Measurements from ENCODE around the gene RHBDD2. TPM values are rescaled to one million over a fixed set of nuclear protein-coding genes. Genes with fewer than 3 reads are reported as not detected.
"Not testable (repeated sequence)": the region's sequence is repeated elsewhere in the genome, so short reads cannot be mapped to it uniquely, and the experiment has no call there.

The RHBDD2 gene
- total and polyA plus RNA-seq, 10 of the 15 experiments (the other 5 are each of a cell fraction or from before 2014, with no cell fraction given) = 3.9 to 39.8 (median 16.9) TPM

- Histone ChIP-seq H3K4me3 (no peak overlapping the region), H4K20me1 (ENCODE audit: control insufficient read depth, insufficient read depth) (no peaks in the 10 kb centered on the region), H3K36me3 (ENCODE audit: control insufficient read depth in 2 of 2, insufficient read depth in 2 of 2, low read length in 1 of 2) (no peaks in the 10 kb centered on the region), H3K27me3 (replicated peaks in 1 of 2; ENCODE audit: control insufficient read depth in 2 of 2, insufficient read depth in 2 of 2, low read length in 1 of 2) (no peaks in the 10 kb centered on the region), H3K4me1 (ENCODE audit: control insufficient read depth, insufficient read depth, low read length) (no peaks in the 10 kb centered on the region), H2AFZ (ENCODE audit: control insufficient read depth, low read depth, low read length) (no peak overlapping the region), H3K9ac (ENCODE audit: control insufficient read depth, insufficient read depth, low read length) (no peak overlapping the region), H3K79me2 (ENCODE audit: control insufficient read depth, insufficient read depth, low read length) (no peaks in the 10 kb centered on the region), H3K9me3 (replicated peaks; ENCODE audit: control insufficient read depth, insufficient read depth, low read length) (no peaks in the 10 kb centered on the region), H3K27ac (ENCODE audit: control insufficient read depth, insufficient read depth) (no peak overlapping the region), H3K4me2 (ENCODE audit: control insufficient read depth, insufficient read depth) (no peak overlapping the region)
- intact Hi-C loops (cut with micrococcal nuclease; ENCODE audit: unreplicated experiment) (no loop called here), in situ Hi-C loops (cut with MboI) (no loop called here)
- ChIA-PET CTCF (interaction anchor here (0.6 to 10.9 kb wide), 4 partner anchors 9 to 487 kb away, joined by 3 to 247 read pairs (median 4); no protein-coding TSS in a partner anchor), RAD21 (ENCODE audit: unreplicated experiment) (interaction anchor here (1.7 kb wide), 1 partner anchor 148 kb away, joined by 8 read pairs; no protein-coding TSS in a partner anchor), POLR2A (no interaction called here), SMC1A (ENCODE audit: uncharacterized antibody, unreplicated experiment) (no interaction called here)
- BruUV-seq (replicated peaks) = no TSS peak
- TF ChIP-seq E2F4 (IDR thresholded peaks at IDR 0.05; ENCODE audit: low read depth, low read length) = no peak
- TF ChIP-seq TBL1XR1 (IDR thresholded peaks at IDR 0.05; ENCODE audit: low read depth, low read length) = no peak
- no peak for TF ChIP-seq STAT1 (conservative IDR thresholded peaks at IDR 0.05)
- ATAC-seq (no peak), FAIRE-seq (no peak), DNase-seq (ENCODE audit: low read depth, low spot score) (no peak)
- WGBS (ENCODE audit: insufficient coverage, insufficient replicate concordance, low lambda C conversion rate, missing lambda C conversion rate) = 69% methylated on average over 13 of the region's 13 CpGs
Measured at GRCh38 chr7:75872073-75872782, 6.6 kb upstream of the RHBDD2 start.

GRCh38 chr7:75874180-75874579 is 4.7 kb upstream of the RHBDD2 start:
- H3K9me3 ChIP-seq (replicated peaks; ENCODE audit: control insufficient read depth, insufficient read depth, low read length); H3K79me2 ChIP-seq (ENCODE audit: control insufficient read depth, insufficient read depth, low read length); H3K4me3 ChIP-seq; POLR2A ChIA-PET; intact Hi-C loops (cut with micrococcal nuclease; ENCODE audit: unreplicated experiment); ATAC-seq; BruUV-seq (replicated peaks); DNase-seq (ENCODE audit: low read depth, low spot score); H3K4me1 ChIP-seq (ENCODE audit: control insufficient read depth, insufficient read depth, low read length); H3K27me3 ChIP-seq (replicated peaks in 1 of 2; ENCODE audit: control insufficient read depth in 2 of 2, insufficient read depth in 2 of 2, low read length in 1 of 2); H3K4me2 ChIP-seq (ENCODE audit: control insufficient read depth, insufficient read depth); H3K36me3 ChIP-seq (ENCODE audit: control insufficient read depth in 2 of 2, insufficient read depth in 2 of 2, low read length in 1 of 2); H2AFZ ChIP-seq (ENCODE audit: control insufficient read depth, low read depth, low read length); H3K27ac ChIP-seq (ENCODE audit: control insufficient read depth, insufficient read depth); in situ Hi-C loops (cut with MboI); FAIRE-seq; H3K9ac ChIP-seq (ENCODE audit: control insufficient read depth, insufficient read depth, low read length); H4K20me1 ChIP-seq (ENCODE audit: control insufficient read depth, insufficient read depth): not testable (repeated sequence)
- ChIA-PET RAD21 (ENCODE audit: unreplicated experiment) (interaction anchor here (1.2 kb wide), 1 partner anchor 42 kb away, joined by 3 read pairs; no protein-coding TSS in a partner anchor), SMC1A (ENCODE audit: uncharacterized antibody, unreplicated experiment) (interaction anchor here (0.5 to 1.4 kb wide), 3 partner anchors 10 to 178 kb away, joined by 4 to 5 read pairs (median 4); no protein-coding TSS in a partner anchor), CTCF (interaction anchor here (0.6 to 2.4 kb wide), 3 partner anchors 8 to 461 kb away, joined by 3 to 11 read pairs (median 4); no protein-coding TSS in a partner anchor)
- WGBS (ENCODE audit: insufficient coverage, insufficient replicate concordance, low lambda C conversion rate, missing lambda C conversion rate) = 50% methylated on average over 3 of the region's 3 CpGs

All from GM12878 (cell line).